NCI-H82 (cell line): ENCODE results near the gene CALML5.
"Not testable (repeated sequence)": the region's sequence is repeated elsewhere in the genome, so short reads cannot be mapped to it uniquely, and the experiment has no call there.

Source experiments
- DNase-seq: peaks from one replicate; lab custom pipeline; 2025; lab: John Stamatoyannopoulos, UW

Gene CALML5

DNA sequence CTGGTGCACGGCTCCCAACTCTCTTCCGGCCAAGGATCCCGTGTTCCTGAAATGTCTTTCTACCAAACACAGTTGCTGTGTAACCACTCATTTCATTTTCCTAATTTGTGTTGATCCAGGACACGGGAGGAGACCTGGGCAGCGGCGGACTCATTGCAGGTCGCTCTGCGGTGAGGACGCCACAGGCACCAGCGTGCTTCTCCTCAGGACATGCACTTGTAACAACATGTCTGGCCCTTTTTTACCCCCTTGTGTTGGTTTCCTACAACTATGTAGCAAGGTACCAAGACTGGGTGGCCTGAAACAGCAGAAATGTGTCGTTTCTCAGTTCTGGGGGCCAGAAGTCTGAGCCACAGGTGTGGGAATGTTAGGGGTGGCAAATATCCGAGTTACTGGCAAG is 18.2 kb downstream of the CALML5 start:
- no peak for DNase-seq

DNA sequence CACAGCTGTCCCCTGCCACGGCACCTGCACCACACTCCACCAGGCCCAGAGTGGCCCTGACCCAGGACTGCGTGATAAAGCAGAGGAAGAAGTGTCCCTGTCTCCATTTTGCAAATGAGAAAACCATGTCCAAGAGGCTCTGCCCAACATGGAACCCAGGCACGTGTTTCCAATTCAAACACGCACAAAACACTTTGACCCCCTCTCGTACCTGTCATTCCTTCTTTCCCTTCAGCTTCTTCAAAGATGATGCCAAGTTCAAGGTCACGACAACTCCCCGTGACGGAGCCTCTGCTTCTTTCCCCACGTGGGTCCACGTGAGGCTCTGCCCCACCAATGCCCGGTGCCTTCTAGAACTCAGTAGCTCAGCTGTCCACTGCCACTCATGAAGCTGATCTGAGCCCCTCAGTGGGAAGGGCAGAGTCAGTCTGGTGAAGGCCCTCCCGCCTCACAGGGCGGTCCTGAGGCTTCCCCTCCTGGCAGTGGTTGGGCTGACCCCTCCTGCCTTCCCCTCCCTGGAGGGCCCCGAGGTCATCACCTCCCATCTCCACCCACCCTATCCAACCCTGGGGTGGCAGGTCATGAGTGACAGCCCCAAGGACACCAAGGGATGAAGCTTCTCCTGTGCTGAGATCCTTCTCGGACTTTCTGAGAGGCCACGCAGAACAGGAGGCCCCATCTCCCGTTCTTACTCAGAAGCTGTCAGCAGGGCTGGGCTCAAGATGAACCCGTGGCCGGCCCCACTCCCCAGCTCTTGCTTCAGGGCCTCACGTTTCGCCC is 19.0 kb downstream of the CALML5 start:
- no peak for DNase-seq

DNA sequence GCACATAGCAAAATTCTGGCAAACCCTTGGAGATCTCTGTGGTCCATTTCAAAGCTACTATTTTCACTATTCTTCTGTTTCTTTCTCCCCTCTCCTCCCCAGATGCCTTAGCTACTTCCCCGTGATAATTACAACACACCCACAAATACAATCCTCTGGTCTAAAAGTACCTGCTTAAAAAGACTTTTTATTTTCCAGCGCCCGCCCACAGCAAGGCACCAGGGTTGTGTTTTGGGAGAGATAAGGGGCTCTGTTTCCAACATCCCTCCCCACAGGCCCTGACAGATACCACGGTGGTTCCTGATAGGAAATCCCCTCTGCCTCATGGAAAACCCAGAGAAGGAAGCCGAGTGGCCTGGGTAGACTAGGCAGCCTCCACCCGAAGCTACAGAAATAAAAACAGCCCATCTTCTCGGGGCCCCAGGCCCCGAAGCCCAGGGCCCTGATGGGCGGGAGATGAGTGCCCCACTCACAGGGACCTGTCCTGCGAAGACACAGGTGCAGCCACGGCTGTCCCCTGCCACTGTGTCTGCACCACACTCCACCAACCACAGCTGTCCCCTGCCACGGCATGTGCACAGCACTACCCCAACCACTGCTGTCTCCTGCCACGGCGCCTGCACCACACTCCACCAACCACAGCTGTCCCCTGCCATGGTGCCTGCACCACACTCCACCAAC is 19.7 kb downstream of the CALML5 start:
- no peak for DNase-seq

DNA sequence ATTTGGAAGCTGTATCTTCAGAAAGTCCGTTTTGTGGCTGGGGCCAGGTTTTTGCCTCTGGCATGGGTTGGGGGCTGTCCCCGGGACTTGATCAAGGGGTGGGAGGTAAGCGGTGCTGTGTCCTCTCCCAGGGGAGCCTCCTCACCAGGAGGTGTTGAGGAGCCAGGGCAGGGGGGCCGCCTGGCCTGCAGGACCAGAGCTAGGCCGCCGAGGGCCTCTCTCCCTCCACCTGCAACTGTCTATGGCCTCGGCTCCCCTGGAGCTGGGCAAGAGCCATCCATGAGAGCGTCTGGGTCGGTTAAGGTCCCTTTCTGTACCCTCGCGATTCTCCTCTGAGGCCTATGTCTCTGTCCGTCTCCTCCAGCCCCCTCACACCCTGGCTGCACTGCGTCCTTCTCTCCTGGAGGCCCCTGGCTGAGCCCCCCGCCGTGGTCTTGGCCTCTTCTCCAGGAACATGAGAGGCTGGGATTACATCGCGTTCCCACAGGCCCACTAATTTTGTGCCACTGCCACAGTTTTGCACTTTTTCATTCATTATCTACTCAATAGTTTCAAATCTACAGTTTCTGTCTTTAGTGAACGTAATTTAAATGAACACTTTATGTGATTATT is 20.6 kb downstream of the CALML5 start:
- no peak for DNase-seq

DNA sequence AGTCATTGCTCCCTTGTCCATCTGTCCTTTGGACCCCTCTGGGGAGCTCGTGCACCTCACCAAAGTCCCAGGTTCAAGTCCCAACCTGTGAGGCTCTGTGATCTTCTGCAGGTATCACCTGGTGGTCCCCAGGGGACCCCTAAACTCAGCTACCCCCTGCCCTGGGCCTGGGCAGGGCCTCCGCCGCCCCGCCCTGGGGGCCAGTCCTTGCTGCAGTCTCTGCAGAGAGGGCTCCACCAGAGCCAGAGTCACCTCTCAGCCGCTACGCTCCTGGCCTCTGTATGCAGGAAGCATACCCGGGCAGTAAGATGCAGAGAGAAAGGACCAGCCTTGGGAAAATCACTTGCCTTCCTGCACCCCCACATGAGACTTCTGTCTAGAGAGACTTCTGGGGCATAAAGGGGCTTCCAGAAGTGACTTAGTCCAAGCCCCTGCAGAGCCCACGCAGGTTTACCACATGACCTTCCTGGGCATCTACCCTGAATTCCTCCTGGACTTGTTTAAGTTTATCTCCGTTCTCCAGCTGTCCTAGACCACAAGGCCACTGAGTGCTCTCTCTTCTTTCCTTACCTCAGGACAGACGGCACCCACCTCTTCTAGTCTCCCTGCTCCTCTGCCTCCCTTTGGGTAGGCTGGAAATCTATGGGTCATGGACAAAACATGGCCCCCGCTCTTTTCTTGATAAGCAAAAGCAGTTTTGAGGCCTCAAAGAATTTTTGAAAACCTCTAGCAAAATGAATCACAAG is 21.2 kb downstream of the CALML5 start:
- no peak for DNase-seq

DNA sequence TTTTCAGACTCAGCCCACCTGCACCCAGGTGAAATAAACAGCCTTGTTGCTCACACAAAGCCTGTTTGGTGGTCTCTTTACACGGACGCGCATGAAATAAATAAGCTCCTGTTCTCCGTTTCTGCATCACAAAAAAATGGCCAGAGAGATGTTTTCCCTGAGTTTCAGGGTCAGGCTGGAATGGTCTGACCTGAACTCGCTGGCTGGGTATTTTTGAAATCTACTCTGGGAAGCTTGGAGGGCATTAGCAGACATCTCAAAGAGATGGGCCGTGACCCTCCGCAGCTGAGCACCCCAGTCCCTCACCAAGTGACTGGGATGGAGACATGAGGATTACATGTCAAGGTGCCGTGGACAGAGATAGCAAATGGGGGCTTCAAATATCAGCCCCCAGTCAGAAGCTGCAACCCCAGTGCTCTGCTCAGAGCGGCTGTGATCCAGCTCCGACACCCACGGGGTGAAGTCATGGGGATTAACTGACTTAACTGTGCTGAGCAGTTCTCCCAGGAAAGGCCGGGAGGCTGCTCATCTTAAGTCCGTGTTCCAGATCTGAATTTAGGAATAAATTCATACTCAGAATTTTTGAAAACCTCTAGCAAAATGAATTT is 22.3 kb downstream of the CALML5 start:
- peak; percentile 66 for DNase-seq

DNA sequence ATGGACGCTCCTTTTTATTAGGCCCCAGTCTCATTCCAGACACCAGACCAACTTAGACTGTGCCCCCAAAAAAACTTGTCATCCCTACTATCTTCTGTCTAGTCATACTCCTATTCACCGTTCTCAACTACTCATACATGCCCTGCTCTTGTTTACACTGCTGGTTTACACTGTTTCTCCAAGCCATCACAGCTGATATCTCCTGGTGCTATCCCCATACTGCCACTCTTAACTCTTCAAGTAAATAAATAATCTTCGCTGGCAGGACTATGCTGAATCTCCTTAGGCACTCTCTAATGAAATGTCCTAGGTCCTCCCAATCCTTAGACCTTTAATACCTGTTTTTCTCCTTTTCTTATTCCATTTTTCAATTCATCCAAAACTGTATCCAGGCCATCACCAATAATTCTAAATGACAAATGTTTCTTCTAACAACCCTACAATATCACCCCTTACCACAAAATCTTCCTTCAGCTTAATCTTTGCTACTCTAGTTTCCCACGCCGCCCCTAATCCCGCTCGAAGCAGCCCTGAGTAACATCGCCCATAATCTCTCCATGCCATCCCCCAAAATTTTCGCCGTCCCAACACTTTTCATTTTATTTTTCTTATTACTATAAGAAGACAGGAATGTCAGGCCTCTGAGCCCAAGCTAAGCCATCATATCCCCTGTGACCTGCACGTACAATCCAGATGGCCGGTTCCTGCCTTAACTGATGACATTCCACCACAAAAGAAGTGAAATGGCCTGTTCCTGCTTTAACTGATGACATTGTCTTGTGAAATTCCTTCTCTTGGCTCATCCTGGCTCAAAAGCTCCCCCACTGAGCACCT is 23.2 kb downstream of the CALML5 start:
- DNase-seq, result not testable (repeated sequence)

DNA sequence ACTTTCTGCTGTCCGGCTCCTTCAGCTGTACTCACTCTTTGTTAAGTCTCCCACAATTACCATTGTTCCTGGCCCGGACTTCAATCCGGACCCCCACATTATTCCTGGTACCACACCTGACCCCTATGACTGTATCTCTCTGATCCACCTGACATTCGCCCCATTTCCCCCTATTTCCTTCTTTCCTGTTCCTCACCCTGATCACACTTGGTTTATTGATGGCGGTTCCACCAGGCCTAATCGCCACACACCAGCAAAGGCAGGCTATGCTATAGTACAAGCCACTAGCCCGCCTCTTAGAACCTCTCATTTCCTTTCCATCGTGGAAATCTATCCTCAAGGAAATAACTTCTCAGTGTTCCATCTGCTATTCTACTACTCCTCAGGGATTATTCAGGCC is 24.3 kb downstream of the CALML5 start:
- not testable (repeated sequence) for DNase-seq

DNA sequence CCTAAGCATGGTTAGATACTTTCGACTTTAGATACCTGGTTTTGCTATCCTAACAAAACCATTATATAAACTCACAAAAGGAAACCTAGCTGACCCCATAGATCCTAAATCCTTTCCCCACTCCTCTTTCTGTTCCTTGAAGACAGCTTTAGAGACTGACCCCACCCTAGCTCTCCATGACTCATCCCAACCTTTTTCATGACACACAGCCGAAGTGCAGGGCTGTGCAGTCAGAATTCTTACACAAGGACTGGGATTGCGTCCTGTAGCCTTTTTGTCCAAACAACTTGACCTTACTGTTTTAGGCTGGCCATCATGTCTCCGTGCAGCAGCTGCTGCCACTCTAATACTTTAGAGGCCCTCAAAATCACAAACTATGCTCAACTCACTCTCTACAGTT is 24.7 kb downstream of the CALML5 start:
- DNase-seq, result not testable (repeated sequence)

DNA sequence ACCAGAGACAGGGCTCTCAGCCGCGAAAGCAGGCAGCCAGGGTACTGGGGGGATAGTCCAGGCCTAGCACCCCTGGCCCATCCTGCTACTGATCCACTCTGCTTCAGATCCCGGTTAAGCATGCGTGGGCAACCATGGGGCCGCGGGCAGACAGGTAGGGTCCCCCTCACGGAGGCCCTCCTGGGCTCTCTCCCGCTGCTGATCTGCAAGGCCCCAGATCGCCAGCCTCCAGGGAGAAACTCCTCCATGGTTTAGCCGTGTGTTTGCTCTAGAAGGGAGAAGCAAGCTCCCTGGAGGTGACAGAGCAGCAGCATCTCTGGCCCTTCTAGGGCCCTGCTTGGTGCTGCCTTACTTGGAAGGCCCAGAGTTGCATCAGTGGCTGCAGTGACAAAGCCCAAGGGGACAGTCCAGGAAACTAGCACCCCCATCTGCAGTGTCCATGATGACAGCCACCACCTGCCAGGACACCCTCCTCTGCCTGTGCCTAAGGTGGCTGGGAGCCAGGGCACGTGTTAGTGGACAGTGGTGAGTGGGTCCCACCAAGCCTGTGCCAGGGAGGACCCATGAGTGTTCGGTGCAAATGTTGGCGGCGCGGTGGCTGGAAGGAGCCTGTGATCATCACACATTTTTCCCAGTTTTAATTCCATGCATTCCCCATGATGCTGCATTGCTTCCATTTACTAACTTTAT is 29.2 kb downstream of the CALML5 start:
- no peak for DNase-seq

DNA sequence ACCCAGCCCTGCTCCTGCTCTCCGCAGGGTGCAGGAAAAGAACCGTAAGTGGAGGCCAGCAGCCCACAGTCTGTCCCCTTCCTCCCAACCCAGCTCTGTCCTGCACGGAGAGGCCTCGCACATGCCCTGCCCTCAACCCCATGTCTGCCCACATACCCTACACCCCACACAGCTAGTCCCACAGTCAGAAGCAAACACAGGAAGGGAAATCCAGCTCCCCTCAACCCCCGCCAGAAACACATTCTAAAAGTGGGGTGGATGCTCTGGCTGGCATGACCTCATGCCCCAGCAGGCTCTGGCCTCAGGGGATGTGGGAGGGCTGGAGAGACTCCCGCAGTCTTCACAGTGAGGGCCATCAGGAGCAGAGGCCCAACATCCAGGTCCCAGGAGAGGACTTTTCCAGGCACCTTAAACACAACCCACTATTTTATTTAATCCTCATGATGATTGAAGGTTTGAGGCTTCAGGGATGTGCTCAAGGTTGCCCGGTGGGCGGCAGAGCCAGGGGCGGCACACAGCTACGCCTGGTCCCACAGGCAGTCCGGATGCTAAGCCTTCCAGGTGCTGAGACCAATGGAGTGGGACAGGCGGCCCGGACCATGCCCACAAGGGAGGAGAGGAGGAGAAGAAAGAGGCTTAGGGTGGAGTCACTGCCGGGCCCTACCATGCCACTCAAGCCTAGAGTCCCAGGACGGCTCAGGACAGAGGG is 29.9 kb downstream of the CALML5 start:
- DNase-seq, result no peak

DNA sequence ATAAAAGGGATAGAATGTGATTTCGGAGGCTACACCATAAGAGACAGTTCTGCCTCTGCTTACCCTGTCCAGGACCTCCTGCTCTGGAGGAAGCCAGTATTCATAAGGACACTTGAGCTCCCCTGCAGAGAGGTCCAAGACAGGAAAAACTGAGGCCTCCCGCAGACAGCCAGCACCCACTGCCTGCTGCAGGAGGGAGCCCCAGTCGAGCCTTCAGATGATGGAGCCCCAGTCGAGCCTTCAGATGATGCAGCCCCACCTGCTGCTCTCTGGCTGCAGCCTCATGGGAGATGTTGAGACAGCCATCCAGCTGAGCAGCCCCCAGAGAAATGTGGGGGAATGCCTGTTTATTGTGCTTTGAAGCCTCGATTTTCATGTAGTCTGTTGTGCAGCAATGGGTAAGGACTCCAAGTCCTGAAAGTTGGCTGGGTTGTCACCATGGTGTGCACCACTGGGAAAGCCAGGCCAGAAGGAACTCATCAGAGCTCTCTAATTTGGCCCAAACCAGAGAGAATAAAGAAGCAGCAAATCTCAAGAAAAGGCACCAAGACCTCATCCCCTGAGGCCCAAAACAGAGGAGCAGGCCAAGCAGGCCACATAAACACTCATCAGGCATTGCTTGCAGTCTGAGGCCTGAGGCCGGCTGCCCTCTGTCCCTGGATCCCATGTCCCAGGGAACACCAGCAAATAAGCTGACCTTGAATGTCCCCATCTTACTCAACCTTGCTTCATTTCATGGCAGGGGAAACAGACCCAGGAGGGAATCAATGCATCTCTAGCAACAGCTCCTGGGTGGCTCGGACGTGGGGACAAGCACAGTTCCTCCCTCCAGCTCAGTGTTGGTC is 30.9 kb downstream of the CALML5 start:
- no peak for DNase-seq

DNA sequence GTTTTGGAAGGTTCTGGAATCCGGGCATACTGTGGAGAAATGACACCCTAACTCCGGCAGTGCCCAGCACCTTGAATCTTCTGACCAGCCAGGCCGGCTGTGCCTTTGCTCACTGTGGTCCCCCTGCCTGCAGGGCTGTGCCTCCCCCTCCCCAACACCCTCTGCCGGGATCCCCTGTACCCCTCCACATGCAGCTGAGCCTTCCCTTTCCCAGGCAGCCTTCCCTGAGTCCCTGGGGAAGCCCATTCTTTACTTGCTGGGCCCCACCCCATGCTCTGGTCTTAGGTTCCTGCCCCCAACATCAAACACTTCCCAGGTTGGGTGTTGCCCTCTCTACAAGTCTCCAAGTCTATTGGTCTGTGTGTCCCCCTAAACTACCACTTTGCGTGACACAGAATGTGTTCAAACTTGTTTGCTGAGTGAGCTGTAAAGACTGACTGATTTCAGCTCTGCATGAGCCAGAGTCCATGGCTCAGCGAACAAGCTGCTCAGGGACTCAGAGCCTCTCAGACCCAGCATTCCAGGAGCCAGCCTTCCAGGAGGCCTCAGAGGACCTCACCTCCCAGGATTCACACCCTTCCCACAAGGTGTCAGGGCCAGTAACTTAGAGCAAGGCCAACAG is 31.6 kb downstream of the CALML5 start:
- DNase-seq, result no peak

DNA sequence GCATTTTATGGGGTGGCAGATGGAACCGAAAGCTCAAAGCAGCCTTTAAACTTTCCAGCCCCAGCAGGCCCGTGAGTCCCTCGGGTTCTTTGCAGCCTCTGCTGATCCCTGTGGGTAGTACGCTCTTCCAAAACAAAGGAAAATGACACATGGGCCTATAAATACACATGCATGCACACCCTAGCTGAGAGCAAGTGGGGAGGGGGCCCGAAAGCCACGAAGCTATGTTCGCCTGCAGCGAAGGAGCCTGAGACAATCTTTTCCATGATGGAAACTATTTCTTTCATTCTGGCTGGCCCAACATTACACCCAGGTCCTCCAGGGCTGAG is 32.2 kb downstream of the CALML5 start:
- no peak for DNase-seq

DNA sequence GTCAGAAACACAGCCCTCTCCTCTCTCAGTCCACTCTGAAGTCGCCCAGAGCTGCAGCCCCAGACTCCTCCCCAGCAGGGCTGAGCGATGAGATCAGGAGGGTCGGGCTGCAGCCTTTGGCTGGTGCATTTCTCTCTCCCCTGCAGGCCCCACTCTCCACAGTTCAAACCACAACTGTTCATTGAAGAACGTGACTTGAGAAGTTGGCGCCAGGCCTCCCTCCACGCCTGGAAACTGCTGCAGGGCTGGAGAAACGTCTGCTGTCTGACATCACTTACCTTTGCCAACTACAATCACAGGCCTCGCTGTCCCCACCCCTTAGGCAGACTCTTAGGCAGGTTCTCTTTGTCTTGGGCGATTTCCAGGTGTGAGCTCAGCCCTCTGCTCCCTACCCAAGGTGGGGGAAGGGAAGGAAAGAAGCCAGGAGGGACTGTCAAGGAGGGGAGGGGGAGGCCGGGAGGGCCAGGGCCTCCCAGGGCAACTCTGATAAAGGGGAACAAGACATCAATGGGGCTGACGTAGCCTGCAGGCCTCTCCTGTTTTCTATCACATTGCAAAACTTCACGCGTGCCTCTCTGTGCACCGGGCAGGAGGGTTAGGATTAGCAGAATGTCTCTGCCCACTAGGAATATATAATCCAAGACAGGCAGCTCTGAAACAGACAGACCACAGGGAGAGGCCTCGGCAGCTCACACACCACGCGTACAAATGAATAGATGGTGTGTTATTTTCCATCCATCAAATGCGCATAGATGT is 32.7 kb downstream of the CALML5 start:
- no peak for DNase-seq

DNA sequence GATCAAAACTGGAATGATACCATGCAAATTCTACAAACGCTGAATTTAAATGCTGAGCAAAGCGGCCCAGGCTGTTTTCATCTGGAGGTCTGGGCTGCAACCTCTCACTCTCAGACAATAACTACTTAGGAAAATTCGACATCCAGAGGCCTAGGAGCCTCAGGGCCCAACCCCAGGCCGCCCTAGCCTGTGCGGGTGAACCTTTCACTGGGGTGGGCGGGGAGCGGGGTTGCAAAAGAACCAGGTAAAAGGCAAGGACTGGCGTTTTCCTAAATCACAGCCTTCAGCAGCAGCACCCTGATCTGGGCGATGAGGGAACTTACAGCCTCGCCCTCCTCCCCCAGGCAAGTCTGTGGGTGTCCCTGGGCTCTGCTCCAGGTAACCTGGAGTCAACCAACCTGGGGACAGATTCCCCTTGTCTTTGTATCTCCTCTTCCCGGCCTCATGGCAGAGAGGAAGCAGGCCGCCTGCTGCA is 33.4 kb downstream of the CALML5 start:
- no peak for DNase-seq

DNA sequence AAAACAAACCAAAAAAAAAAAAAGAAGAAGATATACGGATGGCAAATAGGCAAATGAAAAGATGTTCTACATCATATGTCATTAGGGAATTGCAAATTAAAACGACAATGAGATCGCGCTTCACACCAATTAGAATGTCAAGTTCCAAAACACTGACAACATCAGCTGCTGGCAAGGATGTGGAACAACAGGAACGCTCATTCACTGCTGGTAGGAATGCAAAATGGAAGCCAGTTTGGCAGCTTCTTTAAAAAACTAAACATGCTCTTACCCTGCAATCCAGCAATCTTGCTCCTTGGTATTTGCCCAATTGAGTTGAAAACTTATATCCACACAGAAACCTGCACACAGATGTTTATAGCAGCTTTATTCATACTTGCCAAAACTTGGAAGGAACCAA is 34.8 kb downstream of the CALML5 start:
- DNase-seq, result no peak

DNA sequence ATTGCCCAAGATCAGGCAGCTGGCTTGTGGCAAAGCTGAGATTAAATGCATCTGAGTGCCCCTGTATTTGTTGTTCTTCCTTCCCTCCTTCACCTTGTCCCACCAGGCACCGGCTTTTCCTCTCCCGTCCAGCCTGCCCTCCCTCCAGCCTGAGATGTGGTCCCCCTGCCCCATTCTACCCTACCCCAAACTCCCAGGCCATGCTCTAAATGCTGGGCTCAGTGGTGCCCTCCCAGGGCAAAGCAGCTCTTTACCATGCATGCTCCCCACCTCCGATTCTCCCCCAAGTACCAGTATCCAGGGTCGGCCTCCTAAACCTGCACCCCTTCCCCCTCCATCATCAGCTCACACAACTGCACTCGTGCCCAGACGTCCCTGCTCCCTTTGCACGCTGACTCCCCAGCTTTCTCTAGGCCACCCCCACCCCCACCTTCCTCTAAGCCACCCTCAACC is 36.5 kb downstream of the CALML5 start:
- DNase-seq, result no peak
